Activated T-cell treated with anti-CD3 and anti-CD28 coated beads, Interleukin-2, amount 50 U/mL, for 4 hours (primary cell): ENCODE measurements around the gene SEPHS2. TPM values are rescaled to one million over a fixed set of nuclear protein-coding genes. Genes with fewer than 3 reads are reported as not detected.

Source experiments
- total RNA-seq, 3 donors: library from RNA; stranded (reverse); gene quantifications; one replicate each; pipeline ENCODE4 v1.2.1, GENCODE V29; 2021

The SEPHS2 gene
- total RNA-seq, 3 donors from 2014 or later, result 64.5 to 69.1 (median 67.1) TPM

Other genes starting within 250 kb of the SEPHS2 start
- gene SULT1A3, start 246.6 kb downstream of the SEPHS2 start, total RNA-seq, result 1 to 10 TPM; 6.8 to 7.6 (median 7.0) TPM
- 10 to 100 TPM in 1 of 3 donors, 1 to 10 TPM in 2; 8.2 to 10.2 (median 8.3) TPM for gene NPIPB13, start 197.4 kb downstream of the SEPHS2 start, total RNA-seq
- gene CD2BP2, start 90.6 kb downstream of the SEPHS2 start, total RNA-seq, result 10 to 100 TPM; 95.2 to 97.2 (median 96.8) TPM
- 10 to 100 TPM; 48.2 to 52.5 (median 49.6) TPM for gene TBC1D10B, start 75.4 kb downstream of the SEPHS2 start, total RNA-seq
- under 1 TPM in 1 of 3 donors, not detected in 2; 0.76 TPM for gene MYL11, start 71.1 kb downstream of the SEPHS2 start, total RNA-seq
- 100 to 1,000 TPM; 133 to 164 (median 152) TPM for gene SEPTIN1, start 63.3 kb downstream of the SEPHS2 start, total RNA-seq
- gene ZNF48, start 50.5 kb downstream of the SEPHS2 start, total RNA-seq, result 10 to 100 TPM; 18.0 to 19.2 (median 18.1) TPM
- gene ZNF771, start 38.3 kb downstream of the SEPHS2 start, total RNA-seq, result 1 to 10 TPM; 7.1 to 9.8 (median 9.4) TPM
- 100 to 1,000 TPM; 226 to 283 (median 250) TPM for gene DCTPP1, start 15.8 kb downstream of the SEPHS2 start, total RNA-seq
- 100 to 1,000 TPM; 193 to 259 (median 220) TPM for gene ITGAL, start 26.9 kb upstream of the SEPHS2 start, total RNA-seq
- gene ZNF768, start 80.7 kb upstream of the SEPHS2 start, total RNA-seq, result 10 to 100 TPM in 2 of 3 donors, 1 to 10 TPM in 1; 9.1 to 10.7 (median 10.5) TPM
- gene ZNF747, start 89.0 kb upstream of the SEPHS2 start, total RNA-seq, result 10 to 100 TPM; 14.2 to 15.4 (median 15.2) TPM
- 10 to 100 TPM; 21.2 to 23.4 (median 22.5) TPM for gene ZNF764, start 112.5 kb upstream of the SEPHS2 start, total RNA-seq
- gene ZNF688, start 125.8 kb upstream of the SEPHS2 start, total RNA-seq, result 1 to 10 TPM; 5.6 to 8.1 (median 7.4) TPM
- 1 to 10 TPM; 4.7 to 9.5 (median 6.8) TPM for gene ZNF785, start 139.8 kb upstream of the SEPHS2 start, total RNA-seq
- gene ZNF689, start 164.5 kb upstream of the SEPHS2 start, total RNA-seq, result 10 to 100 TPM; 15.4 to 16.9 (median 16.0) TPM
- gene PRR14, start 205.1 kb upstream of the SEPHS2 start, total RNA-seq, result 10 to 100 TPM; 65.1 to 85.3 (median 71.0) TPM
- gene FBRS, start 212.6 kb upstream of the SEPHS2 start, total RNA-seq, result 100 to 1,000 TPM; 132 to 158 (median 137) TPM